ENCODE data around the gene RFX1. TPM values are rescaled to one million over a fixed set of nuclear protein-coding genes. Genes with fewer than 3 reads are reported as not detected.

The RFX1 gene
- total RNA-seq, 2 experiments from 2014 or later: 14.6 to 16.3 TPM

DNA sequence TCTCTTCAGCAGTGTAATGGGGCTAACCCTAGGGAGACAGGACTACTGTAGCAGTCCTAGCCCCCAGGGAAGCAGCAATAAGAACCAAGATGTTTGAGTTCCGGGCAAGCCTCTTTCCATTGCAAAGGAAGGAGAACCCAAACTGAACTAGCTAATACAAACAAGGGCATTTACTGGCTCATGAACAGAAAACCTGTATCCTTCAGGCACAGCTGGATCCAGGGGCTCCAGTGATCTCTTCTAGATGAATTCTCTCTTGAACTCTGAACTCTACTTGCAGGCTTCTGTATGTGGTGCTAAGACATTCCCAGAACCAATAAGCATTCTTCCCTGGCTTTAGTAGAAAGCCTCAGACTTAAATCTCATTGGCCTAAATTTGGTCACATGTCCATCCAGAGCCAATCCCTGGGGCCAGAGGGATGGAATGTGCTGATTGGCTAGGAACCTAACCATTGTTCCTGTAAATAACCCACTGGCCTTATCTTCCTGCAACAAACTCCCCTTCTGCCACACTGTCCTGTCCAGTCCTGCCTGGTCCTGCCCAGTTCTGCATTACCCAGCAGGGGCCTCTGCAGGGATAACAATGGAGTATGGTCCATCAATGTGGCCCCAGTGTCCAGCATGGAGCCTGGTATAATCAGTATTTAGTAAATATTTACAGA, 64.0 kb downstream of the RFX1 start:
- TF ChIP-seq CTCF (IDR thresholded peaks at IDR 0.05): no peak
- Mint-ChIP-seq H3K36me3 (ENCODE audit: low read depth) (no peaks in the 10 kb centered on the region), H3K27ac (no peak overlapping the region), H3K9me3 (no peaks in the 10 kb centered on the region), H3K4me3 (no peak overlapping the region), H3K4me1 (ENCODE audit: low read depth) (no peaks in the 10 kb centered on the region), H3K27me3 (peaks cover 5% of the 10 kb centered on the region)
- intact Hi-C loops (cut with DNase I, micrococcal nuclease): no loop called here
- ChIA-PET CTCF (no interaction called here), POLR2A (no interaction called here)
- Histone ChIP-seq H3K9me3 (ENCODE audit: control insufficient read depth in 1 of 2, insufficient read depth in 1 of 2, low read length in 2 of 2) (peaks cover 0 to 8% of the 10 kb centered on the region in 2 experiments), H3K27me3 (ENCODE audit: control insufficient read depth in 1 of 2, insufficient read depth in 2 of 2, low read length in 2 of 2) (peaks cover 3 to 9% of the 10 kb centered on the region in 2 experiments), H3K36me3 (ENCODE audit: insufficient read depth, low read length) (no peaks in the 10 kb centered on the region), H3K4me1 (ENCODE audit: insufficient read depth, low read length) (peaks cover 5% of the 10 kb centered on the region), H3K27ac (ENCODE audit: low read depth in 1 of 2, low read length in 2 of 2) (no peak overlapping the region), H3K4me3 (ENCODE audit: low read length) (no peak overlapping the region)
- no peak for DNase-seq
- no peak for ATAC-seq (ENCODE audit: poor library complexity)

- ChIA-PET CTCF (no interaction called here), POLR2A (no interaction called here)
- H3K27ac Mint-ChIP-seq: no peak within 1 kb of the TSS
- H3K9me3 Mint-ChIP-seq: no peaks in the 10 kb centered on the region
- TF ChIP-seq CTCF (IDR thresholded peaks at IDR 0.05): no peak
- no peak within 1 kb of the TSS for H3K27ac ChIP-seq (ENCODE audit: low read depth in 1 of 2, low read length in 2 of 2)
- no peak for DNase-seq
- no peak within 1 kb of the TSS for H3K4me3 Mint-ChIP-seq
- ATAC-seq (ENCODE audit: poor library complexity): no peak
- H3K36me3 Mint-ChIP-seq (ENCODE audit: low read depth): no peaks in the 10 kb centered on the region
- H3K4me3 ChIP-seq (ENCODE audit: low read length): no peak within 1 kb of the TSS
- peaks cover 7 to 9% of the 10 kb centered on the region in 2 experiments for H3K27me3 ChIP-seq (ENCODE audit: control insufficient read depth in 1 of 2, insufficient read depth in 2 of 2, low read length in 2 of 2)
- no peaks in the 10 kb centered on the region for H3K4me1 Mint-ChIP-seq (ENCODE audit: low read depth)
- H3K9me3 ChIP-seq (ENCODE audit: control insufficient read depth in 1 of 2, insufficient read depth in 1 of 2, low read length in 2 of 2): peaks cover 0 to 8% of the 10 kb centered on the region in 2 experiments
- intact Hi-C loops (cut with DNase I, micrococcal nuclease): no loop called here
- peaks cover 11% of the 10 kb centered on the region for H3K27me3 Mint-ChIP-seq
- H3K4me1 ChIP-seq (ENCODE audit: insufficient read depth, low read length): peaks cover 5% of the 10 kb centered on the region
- no peaks in the 10 kb centered on the region for H3K36me3 ChIP-seq (ENCODE audit: insufficient read depth, low read length)
Observed at GRCh38 chr19:13938301-13939064, 67.6 kb downstream of the RFX1 start, which contains the start of gene PODNL1. Gene PODNL1, minus strand, starts transcription at chr19:13938417. Its CDS starts 236 bp downstream, at chr19:13938181.

GRCh38 chr19:13937479-13938300, 68.4 kb downstream of the RFX1 start:
- peaks cover 0 to 5% of the 10 kb centered on the region in 2 experiments for H3K9me3 ChIP-seq (ENCODE audit: control insufficient read depth in 1 of 2, insufficient read depth in 1 of 2, low read length in 2 of 2)
- POLR2A ChIA-PET: no interaction called here

More at GRCh38 chr19:13937479-13938300, 68.4 kb downstream of the RFX1 start:
- Mint-ChIP-seq H3K4me3 (no peak overlapping the region), H3K9me3 (no peaks in the 10 kb centered on the region), H3K4me1 (ENCODE audit: low read depth) (no peaks in the 10 kb centered on the region), H3K27ac (no peak overlapping the region), H3K36me3 (ENCODE audit: low read depth) (no peaks in the 10 kb centered on the region), H3K27me3 (peaks cover 11% of the 10 kb centered on the region)
- Histone ChIP-seq H3K27me3 (ENCODE audit: control insufficient read depth in 1 of 2, insufficient read depth in 2 of 2, low read length in 2 of 2) (peaks cover 7 to 9% of the 10 kb centered on the region in 2 experiments), H3K4me1 (ENCODE audit: insufficient read depth, low read length) (peaks cover 5% of the 10 kb centered on the region), H3K36me3 (ENCODE audit: insufficient read depth, low read length) (no peaks in the 10 kb centered on the region), H3K4me3 (ENCODE audit: low read length) (no peak overlapping the region), H3K27ac (ENCODE audit: low read depth in 1 of 2, low read length in 2 of 2) (no peak overlapping the region)
- DNase-seq: no peak
- no peak for TF ChIP-seq CTCF (IDR thresholded peaks at IDR 0.05)
- ATAC-seq (ENCODE audit: poor library complexity): no peak
- CTCF ChIA-PET: no interaction called here
- intact Hi-C loops (cut with DNase I, micrococcal nuclease): no loop called here

Data from CD4-positive, alpha-beta T cell (primary cell).